Measurements from ENCODE around the gene KAT8.

The KAT8 gene
- total RNA-seq = 69.6 reads per million, percentile 75 among the genes with 10 or more reads in this experiment

DNA sequence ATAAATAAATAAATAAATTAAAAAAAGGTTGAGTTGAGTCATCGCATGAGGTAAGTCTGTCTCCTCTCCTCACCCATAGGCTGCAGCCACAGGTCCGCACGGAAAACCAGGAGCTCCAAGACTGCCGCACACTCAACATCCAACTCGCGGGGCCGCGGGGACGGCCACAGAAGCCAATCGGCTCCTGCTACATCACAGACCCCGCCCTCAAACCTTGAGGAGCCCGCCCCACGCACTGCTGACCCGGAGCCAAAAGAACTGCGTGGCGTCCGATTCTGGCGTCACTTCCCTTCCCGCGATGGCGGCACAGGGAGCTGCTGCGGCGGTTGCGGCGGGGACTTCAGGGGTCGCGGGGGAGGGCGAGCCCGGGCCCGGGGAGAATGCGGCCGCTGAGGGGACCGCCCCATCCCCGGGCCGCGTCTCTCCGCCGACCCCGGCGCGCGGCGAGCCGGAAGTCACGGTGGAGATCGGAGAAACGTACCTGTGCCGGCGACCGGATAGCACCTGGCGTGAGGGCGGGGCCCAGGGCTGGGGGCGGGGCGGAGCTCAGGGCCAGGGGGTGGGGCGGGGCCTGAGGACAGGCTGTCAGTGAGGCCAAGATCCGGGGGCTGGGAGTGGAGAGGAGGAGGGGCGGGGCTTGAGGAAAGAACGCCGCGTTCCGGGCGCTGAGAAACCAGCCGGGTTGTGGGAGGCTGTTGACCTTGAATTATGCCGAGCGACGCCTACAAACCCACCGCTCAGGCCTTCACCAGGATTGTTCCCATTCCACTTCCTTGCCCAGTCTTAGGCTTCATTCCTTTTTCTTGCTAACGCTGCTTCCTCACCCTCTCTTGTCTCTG is at the start of gene KAT8:
Gene KAT8, plus strand, starts transcription at position 281 of the 839 bp plus-strand sequence. Its CDS starts 18 bp downstream, at position 299.
- DNase-seq = peak; percentile 97

DNA sequence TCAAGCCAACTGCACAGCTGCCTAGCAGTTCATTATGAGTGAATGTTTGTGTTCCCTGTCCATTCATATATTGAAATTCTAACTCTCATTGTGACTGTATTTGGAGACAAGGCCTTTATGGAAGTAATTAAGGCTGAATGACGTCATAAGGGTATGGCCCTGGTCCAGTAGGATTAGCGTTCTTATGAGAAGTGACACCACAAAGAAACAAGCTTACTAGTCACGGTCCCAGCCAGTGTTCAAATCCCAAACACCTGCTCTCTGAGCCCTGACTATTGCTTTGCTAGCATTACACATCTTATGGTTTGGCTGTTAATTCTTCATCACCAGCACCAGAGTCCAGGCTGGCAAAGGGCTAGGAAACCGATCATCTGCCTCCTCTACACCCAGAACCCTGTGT is 45.6 kb upstream of the KAT8 start:
- no peak for DNase-seq

DNA sequence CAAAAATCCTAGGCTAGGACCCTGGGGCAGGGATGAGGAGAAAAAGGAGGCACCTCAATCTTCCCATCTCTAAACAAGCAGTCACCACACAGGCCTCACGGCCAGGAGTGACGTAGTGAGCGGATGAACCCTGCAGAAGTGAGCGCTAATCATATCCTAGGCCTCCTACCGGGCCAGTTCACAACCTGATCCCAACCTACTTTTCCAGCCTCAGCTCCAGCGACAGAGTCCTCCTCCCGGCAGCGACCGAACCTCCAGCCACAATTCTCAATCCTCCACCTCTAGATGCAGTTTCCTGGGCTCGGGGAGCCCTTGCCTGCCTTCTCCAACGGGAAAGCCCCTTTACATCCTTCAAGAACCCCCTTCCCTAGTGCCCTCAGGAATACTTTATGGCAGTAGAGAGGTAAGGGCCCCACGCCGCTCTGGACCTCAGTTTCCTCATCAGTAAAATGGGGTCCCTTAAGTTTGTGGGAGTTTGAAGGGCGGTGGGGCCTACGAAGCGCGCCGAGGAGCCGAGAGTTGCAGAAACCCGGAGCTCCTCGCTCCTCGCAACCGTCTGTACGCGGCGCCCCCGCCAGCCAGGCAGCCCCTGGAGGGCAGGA is 44.8 kb upstream of the KAT8 start:
- DNase-seq = no peak

DNA sequence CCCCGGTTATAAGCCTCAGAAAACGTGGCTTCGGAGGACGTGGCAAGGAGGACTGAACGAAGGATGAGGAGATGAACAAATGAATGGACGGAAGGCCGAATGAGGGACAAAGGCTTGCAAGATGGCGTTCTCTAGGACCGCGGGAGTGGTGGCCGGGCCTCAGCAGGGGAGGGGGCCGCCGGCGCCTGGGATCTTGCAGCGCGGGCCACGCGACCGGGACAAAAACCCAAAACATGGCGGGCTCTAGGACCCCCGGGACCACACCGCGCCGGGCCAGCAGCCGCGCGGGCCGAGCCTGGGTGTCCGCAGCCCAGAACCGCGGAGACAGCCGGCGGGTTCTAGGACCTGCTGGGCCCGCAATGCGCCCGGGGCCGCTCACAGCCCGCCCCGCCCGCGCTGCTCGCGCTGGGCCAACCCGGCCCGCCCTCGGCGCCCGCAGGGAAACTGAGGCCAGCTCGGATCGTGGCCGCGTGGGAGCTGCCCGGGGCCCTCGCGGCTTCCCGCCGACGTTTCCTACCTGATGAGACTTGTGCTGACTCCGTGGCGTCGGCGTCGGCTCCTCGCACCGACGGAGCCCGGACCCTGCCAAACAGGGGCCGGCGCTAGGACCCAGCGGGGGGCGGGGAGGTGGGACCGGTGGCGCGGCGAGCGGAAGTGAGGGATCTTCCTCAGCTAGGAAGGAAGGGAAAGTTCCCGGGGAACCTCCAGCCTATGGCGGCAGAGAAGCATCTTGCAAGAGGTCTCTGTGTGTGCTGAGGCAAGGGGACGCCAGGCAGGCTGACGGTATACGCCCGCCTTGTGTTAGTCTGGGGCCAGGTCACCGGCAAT is 44.1 kb upstream of the KAT8 start:
- peak; percentile 88 for DNase-seq

DNA sequence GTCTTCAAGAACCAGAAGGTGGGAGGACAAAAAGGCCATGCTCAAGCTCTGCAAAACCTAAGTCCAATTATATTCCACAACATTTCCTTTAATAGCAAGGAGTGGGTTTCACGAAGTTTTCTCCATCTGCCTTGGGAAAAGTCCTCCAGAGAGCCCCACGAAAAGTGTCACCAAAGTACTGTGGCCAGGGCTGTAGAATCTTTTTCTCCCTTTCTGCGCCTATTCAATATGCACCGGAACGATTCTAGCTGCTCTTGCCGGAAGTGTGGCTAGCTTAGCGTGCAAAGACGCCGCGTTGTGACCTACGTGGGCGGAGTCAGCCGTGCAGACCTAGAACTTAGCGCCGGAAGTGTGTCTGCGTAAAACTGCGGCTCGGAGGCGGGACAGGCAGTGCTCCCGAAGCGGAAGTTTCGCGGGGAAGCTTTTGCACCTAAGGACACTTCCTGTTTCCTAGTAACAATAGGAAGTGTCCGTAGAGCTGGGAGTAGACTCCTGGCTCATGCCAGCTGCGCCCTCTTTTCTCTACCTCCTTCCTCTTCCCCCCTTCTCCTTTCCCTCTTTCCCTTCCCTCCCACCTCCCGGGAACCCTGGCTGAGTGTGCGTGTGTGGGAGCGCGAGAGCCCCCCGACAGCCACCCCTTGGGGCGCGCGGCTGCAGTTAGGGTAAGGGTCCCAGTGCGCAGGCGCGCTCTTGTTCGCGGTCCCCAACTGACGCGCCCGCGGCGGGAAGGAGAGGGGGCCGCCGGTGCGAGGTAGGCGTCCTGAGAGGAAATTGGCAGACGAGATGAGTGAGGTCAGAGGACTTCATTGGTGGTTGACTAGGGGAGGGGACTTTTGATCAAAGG is 43.3 kb upstream of the KAT8 start, which contains the start of the genes ZNF646 and ZNF668:
Gene ZNF646, plus strand, starts transcription at position 453 of the 844 bp plus-strand sequence. CDS start 1,903 bp downstream, outside the sequence.
Gene ZNF668, minus strand, starts transcription at position 271 of the 844 bp plus-strand sequence. CDS start 9,781 bp downstream, outside the sequence.
- peak; percentile 98 for DNase-seq

DNA sequence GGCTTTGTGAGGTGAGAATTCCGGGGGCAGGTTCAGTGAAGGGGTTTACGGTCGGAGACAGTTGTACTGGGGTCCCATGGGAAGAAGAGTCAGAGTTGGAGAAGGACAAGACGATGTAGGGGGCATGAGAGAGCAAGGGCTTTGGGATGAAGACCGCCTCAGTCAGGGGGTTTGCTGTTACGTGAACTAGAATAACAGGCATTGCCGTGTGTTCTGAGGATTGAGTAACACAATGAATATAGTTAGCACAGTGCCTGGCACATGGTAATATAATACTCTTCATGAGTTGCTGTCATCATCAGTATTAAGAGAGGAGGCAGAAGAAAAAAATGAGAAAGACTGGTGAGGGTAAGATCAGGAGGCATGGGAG is 42.7 kb upstream of the KAT8 start:
- DNase-seq = no peak

DNA sequence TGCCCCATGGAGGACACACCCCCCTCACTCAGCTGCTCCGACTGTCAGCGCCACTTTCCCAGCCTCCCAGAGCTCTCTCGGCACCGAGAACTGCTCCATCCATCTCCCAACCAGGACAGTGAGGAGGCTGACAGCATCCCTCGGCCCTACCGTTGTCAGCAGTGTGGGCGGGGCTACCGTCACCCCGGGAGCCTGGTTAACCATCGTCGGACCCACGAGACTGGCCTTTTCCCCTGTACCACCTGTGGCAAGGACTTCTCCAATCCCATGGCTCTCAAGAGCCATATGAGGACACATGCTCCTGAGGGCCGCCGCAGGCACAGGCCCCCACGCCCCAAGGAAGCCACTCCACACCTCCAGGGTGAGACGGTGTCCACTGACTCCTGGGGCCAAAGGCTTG is 41.1 kb upstream of the KAT8 start:
- no peak for DNase-seq

DNA sequence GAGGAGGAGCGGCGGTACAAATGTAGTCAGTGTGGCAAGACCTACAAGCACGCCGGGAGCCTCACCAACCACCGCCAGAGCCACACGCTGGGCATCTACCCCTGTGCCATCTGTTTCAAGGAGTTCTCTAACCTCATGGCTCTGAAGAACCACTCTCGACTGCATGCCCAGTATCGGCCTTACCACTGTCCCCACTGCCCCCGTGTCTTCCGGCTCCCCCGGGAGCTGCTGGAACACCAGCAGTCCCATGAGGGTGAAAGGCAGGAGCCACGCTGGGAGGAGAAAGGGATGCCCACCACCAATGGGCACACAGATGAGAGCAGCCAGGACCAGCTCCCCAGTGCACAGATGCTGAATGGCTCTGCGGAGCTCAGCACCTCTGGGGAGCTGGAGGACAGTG is 40.4 kb upstream of the KAT8 start:
- no peak for DNase-seq

DNA sequence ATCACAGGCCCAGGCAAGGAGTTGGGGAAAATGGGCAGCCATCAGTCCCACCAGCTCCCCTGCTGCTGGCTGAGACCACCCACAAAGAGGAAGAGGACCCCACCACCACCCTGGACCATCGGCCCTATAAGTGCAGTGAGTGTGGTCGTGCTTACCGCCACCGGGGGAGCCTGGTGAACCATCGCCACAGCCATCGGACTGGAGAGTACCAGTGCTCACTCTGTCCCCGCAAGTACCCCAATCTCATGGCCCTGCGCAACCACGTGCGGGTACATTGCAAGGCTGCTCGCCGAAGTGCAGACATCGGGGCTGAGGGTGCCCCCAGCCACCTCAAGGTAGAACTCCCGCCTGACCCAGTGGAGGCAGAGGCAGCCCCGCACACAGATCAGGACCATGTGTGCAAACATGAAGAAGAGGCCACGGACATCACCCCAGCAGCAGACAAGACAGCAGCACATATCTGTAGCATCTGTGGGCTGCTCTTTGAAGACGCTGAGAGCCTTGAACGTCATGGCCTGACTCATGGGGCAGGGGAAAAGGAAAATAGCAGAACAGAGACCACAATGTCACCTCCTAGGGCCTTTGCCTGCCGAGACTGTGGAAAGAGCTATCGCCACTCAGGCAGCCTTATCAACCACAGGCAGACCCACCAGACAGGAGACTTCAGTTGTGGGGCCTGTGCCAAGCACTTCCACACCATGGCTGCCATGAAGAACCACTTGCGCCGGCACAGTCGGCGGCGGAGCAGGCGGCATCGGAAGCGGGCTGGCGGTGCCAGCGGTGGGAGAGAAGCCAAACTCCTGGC is 39.7 kb upstream of the KAT8 start:
- DNase-seq = no peak

DNA sequence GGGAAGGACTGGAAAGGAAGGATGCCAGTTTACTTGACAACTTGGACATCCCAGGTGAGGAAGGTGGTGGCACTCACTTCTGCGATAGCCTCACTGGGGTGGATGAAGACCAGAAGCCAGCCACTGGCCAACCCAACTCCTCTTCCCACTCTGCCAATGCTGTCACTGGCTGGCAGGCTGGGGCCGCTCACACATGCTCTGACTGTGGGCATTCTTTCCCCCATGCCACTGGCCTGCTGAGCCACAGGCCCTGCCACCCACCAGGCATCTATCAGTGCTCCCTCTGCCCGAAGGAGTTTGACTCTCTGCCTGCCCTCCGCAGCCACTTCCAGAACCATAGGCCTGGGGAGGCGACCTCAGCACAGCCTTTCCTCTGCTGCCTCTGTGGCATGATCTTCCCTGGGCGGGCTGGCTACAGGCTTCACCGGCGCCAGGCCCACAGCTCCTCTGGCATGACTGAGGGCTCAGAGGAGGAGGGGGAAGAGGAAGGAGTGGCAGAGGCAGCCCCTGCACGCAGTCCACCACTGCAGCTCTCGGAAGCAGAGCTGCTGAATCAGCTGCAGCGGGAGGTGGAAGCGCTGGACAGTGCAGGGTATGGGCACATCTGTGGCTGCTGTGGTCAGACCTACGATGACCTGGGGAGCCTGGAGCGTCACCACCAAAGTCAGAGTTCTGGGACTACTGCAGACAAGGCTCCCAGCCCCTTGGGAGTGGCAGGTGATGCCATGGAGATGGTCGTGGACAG is 38.7 kb upstream of the KAT8 start:
- no peak for DNase-seq

DNA sequence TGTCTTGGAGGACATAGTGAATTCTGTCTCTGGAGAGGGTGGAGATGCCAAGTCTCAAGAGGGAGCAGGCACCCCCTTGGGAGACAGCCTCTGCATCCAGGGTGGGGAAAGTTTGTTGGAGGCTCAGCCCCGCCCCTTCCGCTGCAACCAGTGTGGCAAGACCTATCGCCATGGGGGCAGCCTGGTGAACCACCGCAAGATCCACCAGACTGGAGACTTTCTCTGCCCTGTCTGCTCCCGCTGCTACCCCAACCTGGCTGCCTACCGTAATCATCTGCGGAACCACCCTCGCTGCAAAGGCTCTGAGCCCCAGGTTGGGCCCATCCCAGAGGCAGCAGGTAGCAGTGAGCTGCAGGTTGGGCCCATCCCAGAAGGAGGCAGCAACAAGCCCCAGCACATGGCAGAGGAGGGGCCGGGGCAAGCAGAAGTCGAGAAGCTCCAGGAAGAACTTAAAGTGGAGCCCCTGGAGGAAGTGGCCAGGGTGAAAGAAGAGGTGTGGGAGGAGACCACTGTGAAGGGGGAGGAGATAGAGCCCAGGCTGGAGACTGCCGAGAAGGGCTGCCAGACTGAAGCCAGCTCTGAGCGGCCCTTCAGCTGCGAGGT is 38.0 kb upstream of the KAT8 start:
- DNase-seq = no peak

DNA sequence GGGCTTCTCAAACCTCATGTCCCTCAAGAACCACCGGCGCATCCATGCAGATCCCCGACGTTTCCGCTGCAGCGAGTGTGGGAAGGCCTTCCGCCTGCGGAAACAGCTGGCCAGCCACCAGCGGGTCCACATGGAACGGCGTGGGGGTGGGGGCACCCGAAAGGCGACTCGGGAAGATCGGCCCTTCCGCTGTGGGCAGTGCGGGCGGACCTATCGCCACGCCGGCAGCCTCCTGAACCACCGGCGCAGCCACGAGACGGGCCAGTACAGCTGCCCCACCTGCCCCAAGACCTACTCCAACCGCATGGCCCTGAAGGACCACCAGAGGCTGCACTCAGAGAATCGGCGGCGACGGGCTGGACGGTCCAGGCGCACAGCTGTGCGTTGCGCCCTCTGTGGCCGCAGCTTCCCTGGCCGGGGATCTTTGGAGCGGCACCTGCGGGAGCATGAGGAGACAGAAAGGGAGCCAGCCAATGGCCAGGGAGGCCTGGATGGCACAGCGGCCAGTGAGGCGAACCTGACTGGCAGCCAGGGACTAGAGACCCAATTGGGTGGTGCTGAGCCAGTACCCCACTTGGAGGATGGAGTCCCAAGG is 37.3 kb upstream of the KAT8 start:
- no peak for DNase-seq

DNA sequence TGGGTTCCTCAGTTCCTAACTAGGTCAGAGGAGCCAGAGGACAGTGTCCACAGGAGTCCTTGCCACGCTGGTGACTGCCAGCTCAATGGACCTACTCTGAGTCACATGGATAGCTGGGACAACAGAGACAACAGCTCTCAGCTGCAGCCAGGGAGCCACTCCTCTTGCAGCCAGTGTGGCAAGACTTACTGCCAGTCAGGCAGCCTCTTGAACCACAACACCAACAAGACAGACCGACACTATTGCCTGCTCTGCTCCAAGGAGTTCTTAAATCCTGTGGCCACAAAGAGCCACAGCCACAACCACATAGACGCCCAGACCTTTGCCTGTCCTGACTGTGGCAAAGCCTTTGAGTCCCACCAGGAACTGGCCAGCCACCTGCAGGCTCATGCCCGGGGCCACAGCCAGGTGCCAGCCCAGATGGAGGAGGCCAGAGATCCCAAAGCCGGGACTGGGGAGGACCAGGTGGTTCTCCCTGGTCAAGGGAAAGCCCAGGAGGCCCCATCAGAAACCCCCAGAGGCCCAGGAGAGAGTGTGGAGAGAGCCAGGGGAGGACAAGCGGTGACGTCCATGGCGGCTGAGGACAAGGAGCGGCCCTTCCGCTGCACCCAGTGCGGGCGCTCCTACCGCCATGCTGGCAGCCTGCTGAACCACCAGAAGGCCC is 36.6 kb upstream of the KAT8 start:
- no peak for DNase-seq

DNA sequence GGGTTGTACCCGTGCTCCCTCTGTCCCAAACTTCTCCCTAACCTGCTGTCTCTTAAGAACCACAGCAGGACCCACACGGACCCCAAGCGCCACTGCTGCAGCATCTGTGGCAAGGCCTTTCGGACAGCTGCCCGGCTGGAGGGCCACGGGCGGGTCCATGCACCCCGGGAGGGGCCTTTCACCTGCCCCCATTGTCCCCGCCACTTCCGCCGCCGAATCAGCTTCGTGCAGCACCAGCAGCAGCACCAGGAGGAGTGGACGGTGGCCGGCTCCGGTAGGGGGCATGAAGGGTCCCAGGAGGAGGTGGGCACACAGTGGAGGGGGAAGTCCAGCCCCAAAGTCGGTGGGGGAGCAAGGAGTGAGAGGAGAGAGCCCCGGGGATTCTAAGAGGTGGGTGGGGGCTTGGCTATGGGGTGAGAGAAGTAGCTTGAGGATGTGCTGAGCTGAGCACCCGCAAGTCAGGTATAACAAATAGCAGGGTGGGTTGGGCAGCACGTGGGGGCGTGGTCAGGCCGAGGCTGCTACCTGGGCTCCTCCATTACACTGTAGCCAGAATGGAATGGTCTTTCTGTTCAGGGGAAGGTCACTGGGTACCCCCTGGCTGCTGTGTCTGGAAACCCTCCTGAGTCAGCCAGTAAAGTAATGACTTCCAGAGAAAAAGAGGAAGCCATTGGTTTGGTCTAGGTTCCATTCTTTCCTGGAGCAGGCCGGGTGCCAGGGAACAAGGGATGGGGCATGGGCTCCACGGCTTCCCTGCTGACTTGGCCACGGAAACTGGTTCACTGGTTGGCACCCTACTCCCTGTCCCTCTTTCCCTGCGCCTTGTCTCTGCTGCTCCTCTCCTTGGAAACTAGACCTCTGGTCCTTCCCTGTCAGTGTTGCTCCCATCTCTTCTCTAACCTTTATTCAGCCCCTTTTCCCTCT is 35.8 kb upstream of the KAT8 start:
- no peak for DNase-seq

DNA sequence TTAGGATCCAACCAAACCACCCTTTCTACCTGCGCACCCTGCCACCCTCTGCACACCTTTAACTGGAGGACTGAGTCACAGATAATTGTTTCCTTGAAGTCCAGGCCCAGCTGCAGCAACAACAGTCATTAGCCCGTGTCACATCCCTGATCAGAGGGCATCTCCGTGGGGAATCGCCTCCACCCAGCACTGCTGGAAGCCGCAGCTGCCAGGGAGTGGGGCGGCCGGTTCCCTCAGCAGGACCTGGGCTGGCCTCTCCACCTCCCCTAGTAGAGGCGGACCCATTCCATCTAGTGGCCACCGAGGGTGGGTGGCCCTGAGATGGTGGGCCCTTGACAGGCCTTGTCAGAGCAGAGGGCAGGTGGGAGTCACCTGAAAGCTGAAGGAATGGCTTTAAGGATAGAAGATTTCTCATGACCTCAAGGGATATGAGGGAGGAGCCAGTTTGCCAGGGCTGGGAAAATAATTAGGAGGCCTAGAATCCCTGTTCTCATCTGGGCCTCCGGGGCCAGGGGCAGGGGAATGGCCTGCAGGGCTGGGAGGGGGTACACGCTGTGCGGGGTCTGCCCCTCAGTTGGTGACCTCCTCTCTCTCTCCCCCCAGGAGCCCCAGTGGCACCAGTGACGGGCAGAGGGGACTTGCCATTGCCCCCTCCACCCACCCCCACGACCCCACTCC is 35.0 kb upstream of the KAT8 start:
- DNase-seq = no peak

DNA sequence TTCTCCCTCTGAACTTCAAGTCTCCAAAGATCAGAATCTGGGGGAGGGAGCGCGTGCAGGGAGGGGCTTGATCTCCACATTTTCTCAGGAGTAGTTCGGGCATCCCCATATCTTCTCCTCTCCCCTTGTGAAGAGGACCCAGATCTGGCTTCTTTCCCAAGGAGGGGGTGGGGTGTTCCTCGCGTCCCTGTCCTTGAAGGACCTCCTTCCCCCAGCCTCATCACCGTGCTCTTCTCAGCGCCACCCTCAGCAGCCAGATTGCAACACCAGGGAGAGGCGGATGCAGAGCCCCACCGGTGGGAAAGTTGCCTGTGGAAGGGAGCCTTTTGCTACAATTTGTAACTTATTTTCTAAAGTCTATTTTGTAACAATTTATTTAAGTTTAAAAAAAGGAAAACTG is 34.4 kb upstream of the KAT8 start:
- no peak for DNase-seq

DNA sequence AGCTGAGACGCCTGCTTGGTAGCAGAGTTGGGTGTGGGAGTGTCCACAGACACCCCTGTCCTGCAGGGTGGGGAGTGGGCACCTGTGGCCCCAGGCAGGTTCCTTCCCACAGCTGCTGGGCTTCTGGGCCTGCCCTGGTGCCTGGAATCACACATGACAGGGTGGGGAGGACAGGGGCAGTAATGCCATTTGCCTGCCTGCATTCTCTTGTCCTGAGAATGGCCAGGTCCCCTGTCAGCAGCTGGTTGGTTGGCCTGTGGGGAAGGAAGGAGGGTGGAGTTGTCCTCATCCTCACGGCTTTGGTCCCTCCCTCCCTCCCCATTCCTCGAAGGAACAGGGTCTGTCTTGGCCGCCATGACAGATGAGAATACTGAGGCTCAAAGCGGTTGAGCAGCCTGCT is 33.9 kb upstream of the KAT8 start:
- no peak for DNase-seq
